HG02943 (cell line): ENCODE data around the gene MGLL.

Experiments used
- ATAC-seq: cut with Tn5 transposase; IDR thresholded peaks from one replicate; pipeline ENCODE4 v1.9.1; 2021; ENCODE audit warnings: mild to moderate bottlenecking, low read depth, moderate library complexity; ENCODE audit not compliant: unreplicated experiment

The MGLL gene

DNA sequence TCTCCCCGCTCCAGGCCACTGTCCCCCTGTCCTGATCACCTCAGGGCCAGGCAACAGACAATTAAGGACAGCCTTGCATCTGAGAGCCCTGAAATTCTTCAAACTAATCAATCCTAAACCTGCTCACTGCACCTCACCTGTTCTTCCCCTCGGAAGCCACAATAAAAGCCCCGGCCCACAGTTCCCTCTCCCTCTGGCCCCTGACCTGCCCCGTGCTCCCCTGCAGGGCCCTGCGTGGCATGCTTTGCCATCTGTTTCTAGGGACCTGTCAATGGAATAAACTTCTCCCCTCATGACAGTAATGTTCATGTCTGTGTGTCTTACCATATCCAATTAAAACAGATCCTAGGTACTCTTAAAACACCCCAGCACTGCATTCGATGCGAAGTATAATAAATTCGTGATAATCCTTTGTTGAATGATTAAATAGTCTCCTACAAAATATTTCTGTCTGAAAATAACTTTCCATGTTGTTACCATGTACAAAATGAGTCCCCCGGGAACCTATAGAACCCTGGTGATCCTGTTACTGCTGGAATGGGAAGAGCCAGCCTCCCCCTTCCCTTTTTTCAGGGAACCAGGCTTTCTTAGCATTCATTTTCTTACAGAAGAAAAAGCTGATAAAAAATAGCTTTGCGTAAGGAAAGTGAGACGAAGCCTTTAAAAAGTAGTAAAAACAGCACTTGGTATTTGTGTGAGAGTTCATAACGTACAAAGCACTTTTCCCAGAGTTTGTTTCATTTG lies 90.6 kb downstream of the MGLL start:
- ATAC-seq = no peak

DNA sequence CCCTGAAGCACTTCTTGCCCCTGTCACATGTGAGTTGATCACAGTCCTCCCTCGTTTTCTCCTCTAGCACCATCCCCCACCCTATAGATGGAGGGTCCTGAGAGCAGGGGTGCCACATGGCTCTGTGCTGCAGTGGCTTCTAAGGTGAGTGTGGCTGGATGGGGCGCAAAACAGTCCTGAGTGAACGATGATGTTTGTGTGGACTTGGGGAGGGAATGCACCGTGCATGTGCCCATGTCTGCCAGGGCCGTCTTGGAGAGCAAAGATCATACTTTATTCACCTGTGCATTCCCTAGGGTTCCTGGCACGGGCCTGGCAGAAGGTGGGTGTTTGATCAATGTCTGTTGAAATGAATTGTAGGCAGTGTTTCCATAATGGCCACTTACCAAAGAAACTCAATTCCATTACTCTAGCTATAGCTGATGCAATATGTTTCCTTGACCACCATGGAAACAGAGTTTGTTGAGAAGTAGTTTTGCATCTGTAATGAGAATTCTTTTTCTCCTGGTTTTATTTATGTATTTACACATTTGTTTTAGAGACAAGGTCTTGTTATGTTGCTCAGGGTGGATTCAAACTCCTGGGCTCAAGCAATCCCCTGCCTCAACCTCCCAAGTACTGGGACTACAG lies 91.5 kb downstream of the MGLL start:
- ATAC-seq = no peak

DNA sequence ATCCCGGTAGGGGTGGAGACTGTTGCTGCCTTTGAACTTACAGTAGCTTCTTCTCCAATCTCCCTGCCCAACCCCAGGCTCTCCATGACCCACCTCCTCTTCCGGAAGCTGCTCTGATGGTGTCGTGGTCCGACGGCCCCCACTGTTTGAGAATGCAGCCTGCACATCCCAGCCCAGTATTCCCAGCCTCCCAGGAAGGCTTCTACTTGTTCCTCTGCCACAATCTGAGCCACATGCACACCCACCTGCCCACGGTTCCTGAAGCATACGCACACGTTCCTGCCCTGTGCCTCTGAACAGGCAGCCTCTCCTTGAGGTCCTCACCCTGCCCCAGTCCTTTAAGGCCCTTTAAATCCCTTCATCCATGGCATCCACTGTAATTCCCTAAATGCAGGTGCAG lies 92.1 kb downstream of the MGLL start:
- ATAC-seq = no peak

DNA sequence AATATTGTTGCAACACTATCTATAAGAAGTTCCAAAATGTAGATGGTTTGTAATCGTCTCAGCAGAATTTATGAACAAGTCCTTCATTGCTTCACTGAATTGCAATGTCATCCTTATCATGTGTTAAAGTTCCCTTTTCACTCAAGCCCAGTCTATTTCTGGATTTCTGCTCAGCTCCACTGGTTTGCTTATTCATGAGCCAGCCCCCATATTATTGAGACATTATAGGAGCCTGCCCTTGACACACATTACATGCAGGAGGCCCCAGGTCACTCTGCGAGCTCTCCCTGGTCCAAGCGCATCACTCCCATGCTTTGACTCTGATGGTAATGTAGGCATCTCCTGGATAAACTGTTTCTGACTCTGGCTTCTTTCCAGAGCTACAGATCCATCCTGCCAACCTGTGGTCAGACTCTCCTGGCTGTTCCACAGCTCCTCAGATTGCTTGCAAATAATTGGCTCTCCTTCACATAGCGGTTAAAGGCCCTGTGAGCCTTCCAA lies 92.7 kb downstream of the MGLL start:
- no peak for ATAC-seq

DNA sequence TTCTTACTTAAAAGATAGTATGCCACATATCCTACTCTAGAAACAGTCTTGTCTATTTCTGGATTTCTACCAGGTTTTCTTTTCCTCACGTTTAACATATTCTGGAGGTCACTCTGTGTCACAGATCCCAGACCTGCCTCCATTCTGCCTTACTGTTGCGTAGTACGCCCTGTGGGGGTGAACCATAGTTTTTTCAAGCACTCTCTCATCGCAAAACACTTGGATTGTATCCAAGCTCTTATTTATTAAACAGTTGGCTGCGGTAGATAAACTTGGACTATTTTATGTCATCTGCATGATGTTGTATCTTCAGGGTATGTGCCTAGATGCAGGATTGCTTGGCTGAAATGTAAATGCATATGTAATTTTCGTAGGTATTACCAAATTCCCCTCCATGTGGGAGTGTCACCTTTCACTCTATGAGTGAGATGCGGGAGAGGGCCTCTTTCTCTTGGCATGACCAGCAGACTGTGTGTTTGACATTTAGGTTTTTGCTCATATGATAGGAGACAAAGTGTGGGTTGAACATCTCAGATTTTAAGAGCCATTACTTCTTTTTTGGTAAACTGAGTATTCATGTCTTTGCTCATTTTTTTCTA lies 93.8 kb downstream of the MGLL start:
- ATAC-seq = no peak

DNA sequence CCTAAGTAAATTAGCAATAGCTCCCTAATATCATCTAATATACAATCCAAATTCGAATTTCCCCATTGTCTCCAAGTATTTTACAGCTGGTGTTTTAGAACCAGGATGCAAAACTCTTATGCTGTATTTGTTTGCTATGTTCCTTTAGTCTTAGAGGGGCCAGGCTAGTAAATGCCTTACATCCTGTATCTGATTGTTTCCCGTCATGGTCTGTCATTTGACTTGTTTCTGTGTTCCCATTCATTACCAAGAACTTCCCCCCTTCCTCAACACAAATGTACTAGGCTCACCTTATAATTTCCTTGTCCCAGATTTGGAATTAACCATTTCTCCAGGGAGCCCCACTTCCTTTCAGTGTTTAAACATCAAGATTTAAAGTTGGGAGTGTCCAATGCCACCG lies 95.4 kb downstream of the MGLL start:
- ATAC-seq = no peak

DNA sequence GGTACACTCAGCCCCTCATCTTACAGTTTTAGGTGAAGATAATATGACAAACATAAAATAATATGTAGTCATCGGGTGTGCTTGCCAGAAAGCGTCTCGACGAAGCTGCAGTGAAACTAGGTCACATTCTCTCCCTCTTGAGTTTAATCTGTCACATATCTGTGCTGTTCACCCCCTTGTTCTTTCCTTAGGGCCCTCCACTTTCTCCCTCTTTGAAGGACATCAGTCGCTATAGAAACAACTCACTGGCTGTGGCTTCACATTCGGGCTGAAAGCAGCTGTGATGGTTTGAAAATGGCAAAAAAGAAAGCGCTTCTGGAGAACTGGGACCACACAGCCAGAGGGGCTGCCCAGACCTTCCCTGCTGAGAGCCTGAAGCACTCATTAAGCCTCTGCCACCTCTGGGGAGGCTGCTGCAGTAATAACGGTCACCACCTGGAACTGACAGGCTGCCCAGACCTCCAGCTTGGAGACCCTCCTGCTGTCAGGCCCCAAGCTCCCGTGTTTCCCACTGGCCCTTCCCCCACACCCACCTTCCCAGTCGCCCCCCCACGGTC lies 99.2 kb downstream of the MGLL start:
- no peak for ATAC-seq

DNA sequence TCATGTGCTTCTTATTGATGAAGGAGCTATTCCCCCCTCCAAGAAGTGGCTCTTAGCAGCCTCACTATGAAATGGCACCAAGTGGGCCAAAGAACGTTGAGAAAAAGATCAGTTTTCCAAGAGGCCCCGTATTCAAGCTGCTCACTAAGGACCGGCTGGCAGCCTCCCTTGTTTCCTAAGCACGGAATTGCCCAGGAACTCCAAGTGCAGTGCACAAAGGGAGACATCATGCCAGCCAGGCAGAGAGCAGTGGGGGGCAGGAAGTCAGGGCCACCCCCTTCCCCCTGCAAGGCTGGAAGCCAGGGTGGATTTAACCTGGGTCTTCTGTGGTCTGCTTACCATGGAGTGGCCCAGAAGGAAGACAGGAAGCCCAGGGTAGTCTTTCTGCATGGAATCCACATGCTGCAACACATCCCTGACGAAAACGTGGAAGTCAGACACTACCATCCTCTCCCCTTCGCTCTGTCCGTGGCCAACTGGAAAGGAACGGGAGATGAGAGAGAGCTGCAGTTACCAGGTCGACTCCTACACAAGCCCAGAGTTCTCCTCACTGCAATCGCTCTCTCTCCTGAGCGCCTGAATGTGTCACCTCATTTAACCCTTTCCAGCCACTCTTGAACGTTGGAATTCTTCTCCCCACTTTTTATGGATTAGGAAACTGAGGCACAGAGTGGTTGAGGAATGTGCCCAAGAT lies 100.1 kb downstream of the MGLL start:
- no peak for ATAC-seq

DNA sequence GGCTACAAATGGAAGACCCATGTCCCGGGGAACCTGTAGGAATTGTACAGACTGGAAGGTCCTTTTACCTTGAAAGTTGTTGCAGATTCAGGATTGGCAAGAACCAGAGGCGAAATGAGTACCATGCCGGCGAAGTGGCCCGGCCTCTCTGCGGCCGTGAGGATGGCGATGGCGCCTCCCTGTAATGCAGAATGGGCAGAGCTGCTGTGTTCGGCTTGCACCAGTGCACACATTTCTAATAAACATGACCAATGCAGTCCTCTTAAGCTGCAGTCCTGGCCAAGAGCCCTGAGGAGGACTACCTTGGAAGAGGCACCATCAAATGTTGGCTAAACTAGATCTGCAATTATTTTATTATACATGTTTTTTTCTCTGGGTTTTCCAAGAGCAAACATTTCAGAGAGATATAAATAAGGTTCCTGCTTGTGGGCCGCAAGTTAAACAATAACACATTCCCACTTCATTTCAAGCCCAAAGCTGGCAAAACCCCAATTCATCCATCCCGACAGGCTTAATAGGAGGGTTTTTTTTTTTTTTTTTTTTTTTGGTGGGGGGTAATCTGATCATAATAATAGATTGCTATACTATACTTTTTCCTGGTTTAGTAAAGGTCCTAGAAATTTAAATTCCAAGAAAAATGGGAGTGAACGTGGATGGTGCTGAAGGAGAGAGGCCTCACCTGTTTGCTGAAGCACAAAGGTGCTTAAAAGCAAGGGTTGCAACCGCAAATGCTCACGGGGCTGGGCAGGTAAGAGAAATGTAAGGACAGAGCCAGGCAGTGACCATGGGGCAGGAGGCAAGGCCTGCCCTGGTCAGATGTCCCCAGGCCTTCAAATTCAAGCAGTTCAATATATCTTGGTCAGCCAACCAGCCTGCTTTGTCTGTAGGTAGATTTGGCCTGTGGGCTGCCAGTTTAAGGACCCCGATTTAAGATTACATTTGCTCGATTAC lies 101.1 kb downstream of the MGLL start:
- ATAC-seq = no peak

DNA sequence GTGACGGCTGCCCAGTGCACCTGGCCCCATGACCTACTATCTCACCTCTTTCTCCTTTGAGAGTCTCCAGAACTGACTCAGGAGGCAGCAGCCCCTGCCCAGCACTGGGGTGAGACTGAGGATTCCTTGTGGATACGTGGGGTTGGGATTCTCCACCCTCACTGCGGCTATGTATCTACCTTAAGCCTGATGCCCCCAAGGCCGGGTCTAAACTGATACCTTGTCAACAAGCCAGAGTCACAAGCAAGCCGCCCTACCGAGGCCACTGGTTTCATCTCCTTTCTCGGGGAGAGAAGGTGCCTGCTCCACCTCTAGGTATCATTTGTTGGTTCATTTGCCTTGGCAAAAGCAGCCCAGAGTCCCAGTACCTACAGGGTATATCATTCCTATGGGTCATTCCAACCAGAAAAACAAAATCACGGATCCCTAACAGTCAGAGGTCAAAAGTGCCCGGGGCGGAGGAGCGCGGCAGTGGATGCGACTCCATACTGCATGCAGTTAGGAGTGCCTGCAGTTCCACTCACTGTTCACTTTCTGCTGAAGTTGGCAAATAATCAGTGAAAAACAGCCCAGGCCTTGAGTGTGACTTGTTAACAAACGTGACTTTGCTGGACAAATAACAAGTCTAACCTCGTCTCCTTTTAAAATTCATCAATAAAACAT lies 102.0 kb downstream of the MGLL start:
- ATAC-seq = no peak

DNA sequence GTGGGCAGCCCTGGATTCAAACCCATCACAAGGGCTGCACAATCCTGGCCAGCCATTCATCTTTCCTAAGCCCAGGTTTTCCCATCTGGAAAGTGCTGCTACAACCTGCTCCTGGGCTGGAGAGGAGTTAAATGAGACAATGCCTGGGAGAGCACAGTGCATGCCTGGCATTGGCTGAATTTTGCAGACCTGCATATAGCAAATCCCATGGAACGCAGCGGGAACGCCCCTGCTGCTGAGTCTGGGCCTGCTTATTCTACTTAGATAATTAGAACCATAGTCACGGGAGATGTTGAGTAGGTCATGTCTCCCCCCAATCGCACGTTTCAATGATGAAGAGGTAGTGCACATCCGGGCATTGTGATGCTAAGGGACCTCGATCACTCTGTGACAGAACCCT lies 102.9 kb downstream of the MGLL start:
- no peak for ATAC-seq

DNA sequence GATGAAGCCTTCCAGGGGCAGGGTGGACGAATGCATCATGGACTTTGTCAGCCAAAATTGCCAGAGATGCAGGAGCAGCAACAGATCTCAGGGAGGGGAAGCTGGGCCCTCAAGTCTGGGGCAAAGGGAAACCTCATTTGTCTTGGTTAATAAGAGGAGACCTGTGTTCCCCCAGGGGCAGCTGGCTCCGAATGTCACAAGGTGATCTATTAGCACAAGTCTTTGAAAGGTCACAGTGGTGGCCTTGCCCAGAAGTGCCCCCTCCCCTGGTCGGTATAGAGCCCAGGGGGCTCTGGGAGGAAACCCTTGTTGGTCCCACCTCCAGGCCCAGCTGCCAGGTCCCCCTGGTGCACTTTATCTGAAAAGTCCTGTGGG lies 103.4 kb downstream of the MGLL start:
- ATAC-seq = no peak

DNA sequence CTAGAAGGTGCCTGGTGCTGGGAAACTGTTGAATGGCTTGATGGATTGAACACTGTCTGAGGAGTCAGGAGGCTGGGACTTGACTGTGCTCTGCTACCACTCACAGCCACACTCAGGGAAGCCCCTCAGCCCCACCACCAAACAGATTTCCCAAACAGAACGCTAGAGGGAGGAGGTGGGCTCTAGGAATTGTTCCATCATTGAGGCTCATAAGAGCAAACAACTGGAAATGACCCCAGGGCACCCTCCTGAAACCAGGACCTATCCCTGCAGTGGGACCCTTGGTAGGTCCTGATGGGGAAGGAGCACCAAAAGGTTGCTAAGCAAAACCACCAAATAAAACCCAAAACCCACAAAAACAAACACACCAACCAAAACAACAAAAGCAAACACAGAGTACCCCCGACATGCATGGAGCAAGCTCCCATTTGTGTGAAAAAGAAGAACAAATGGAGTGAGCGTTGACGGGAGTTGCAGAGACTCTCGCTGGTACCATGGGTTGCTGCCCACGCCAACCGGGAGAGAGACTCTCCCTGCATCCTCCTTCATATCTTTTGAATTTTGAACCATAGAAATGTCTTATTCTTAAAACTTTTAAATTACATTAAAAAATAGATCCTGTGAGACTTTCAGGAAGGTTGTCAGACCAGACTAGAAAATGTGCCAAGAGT lies 103.9 kb downstream of the MGLL start:
- no peak for ATAC-seq

DNA sequence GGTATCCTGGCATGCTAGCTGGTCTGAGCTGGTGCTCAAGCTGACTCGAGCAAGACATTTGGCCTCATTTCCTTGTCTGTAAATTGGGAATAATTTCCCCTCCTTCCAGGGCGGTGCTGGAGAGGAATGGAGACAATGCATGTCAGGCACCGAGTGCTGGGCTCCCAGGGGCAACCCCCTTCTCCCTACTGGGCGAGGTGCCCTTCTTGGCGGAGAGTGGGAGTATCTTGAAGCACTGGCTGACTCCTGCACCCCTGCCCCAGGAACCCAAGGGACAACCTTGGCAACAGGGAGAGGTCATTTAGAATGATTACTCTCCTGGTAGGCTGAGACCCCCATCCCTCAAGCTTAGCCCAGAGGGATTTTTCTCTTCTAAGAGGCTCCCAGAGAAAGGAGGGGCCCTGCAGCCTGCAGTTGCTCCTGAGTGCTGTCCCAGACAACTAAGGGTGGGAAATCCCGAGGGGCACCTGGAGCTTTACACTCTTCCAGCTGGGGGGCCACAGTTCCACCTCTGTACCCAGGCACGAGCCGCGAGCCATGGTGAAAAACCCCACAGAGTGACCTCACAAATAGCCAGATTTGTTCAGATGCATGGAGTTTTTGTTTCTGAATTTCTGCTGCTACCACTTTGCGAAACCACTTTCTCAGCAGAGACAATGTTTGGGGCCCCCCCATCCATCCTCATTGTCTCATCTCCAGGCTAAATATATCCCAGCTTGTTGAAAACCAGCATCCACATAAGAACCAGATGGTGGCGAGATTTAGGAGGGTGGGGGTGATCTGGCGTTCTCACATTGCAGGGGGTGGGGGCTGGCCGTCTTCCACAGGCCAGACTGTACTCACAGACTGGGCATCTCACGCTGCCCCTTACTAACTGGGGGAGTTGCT lies 104.7 kb downstream of the MGLL start:
- ATAC-seq = no peak

DNA sequence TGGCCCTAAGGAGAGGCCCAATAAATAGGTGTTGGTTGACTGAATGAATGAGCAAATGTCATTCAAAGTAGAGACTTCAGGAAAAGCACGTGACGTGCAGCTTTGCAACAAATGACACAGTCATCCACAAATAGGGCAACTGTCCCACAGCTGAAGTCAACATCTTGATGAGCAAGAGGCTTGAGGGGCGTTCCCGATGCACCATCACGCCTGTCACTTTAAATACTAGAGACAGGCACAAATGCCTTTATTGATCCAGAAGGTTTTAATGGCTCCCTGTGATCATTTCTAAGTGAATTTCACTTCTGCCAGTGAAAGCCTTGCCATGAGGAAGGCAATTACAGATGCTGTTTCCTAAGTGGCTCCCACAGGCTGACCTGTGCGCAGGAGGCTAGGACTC lies 105.9 kb downstream of the MGLL start:
- ATAC-seq = no peak

DNA sequence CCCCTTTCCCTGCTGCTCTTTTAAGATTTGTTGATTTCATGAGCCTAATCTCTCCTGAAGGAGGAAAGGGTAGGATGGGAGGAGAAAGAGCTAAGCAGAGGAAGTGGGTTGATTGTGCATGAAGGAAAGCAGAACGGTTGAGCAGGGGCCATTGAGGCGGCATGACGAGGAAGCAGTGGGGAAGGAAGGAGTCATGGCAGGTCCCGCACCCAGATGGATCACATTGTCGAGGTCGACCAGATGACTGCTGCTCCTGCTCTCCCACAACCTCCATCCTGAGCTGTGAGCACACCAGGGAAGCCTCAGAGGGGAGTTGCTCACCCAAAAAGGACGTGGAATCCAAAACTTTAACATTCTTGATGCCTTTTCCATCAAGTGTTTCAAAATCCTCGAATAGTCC lies 106.8 kb downstream of the MGLL start:
- ATAC-seq = no peak

DNA sequence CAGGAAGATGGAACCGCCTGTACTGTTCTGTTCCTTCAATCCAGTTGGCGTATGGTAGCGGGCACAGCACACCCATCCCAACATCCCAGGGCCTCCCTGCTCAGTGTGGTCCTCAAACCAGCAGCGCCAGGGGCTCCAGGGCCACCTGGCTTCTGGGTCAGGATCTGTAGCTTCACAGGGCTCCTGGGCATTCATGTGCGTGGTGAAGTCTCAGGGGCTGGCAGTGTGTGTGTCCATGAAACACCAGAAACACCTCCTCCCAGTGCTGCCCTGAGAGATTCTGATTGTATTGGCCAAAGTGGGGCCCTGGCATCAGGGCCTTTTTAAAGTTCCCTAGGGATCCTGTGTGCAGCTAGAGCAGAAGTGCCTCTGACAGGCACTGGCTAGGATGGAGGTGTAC lies 107.4 kb downstream of the MGLL start:
- ATAC-seq = no peak

DNA sequence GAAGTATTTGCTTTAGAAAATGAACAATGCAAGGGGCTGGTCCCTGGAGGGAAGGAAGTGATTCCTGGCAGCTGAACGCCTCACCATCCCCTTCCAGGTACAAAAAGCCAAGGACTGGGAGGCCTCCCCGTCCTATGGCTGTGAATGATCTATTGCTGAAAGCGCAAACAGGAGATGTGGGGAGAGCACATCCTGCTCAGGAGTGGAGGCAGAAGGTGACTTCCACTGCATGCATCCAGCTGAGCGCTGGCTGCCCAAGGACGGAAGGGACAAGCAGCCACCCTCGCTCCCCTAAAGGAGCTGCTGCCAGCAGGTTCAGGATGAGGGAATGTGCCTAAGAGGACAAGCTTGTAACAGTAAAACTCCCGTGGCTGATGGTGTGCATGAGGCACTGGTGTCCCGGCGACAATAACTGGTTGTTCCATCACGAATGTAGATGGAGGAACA lies 108.2 kb downstream of the MGLL start:
- no peak for ATAC-seq
